BE2C (cell line): Measurements from ENCODE around the gene ASTN2.

Experiments used
- DNase-seq: peaks from one replicate; pipeline ENCODE4 v3.0.0-alpha.2; 2020
- H3K27me3 ChIP-seq: fragments of 250-450 bp; sonication (Bioruptor Pico); 2 replicates; pipeline ENCODE4 v1.5.1; 2020; ENCODE audit warnings: mild to moderate bottlenecking
- H3K36me3 ChIP-seq: fragments of 250-450 bp; sonication (Bioruptor Pico); 2 replicates; pipeline ENCODE4 v1.5.1; 2020; ENCODE audit warnings: mild to moderate bottlenecking
- H3K4me1 ChIP-seq: fragments of 250-450 bp; sonication (Bioruptor Pico); 2 replicates; pipeline ENCODE4 v1.5.1; 2020
- H3K4me3 ChIP-seq: 2 replicates; pipeline ENCODE4 v1.5.1; 2011; ENCODE audit warnings: low read depth, low read length
- H3K9me3 ChIP-seq: fragments of 250-450 bp; sonication (Bioruptor Pico); 2 replicates; pipeline ENCODE4 v1.5.1; 2020
- CTCF ChIP-seq: IDR thresholded peaks from 2 replicates; pipeline ENCODE4 v1.5.1; 2012; ENCODE audit warnings: mild to moderate bottlenecking, low read depth, low read length

Gene ASTN2

GRCh38 chr9:117424291-117424690 lies 9.4 kb upstream of the ASTN2 start:
- Histone ChIP-seq H3K4me3 (no peak overlapping the region), H3K9me3 (no peaks in the 10 kb centered on the region), H3K27me3 (no peaks in the 10 kb centered on the region), H3K4me1 (no peaks in the 10 kb centered on the region), H3K36me3 (no peaks in the 10 kb centered on the region)
- DNase-seq, result no peak
- no peak for TF ChIP-seq CTCF

- H3K27me3 ChIP-seq, result no peaks in the 10 kb centered on the region
- DNase-seq, result no peak
- H3K9me3 ChIP-seq, result no peaks in the 10 kb centered on the region
- H3K36me3 ChIP-seq, result peaks cover under 1% of the 10 kb centered on the region
- H3K4me3 ChIP-seq, result no peak overlapping the region
- TF ChIP-seq CTCF, result no peak
- peaks cover 5% of the 10 kb centered on the region; the same call in 1 of the 2 replicates for H3K4me1 ChIP-seq
These were observed 3.3 kb upstream of the ASTN2 start for GRCh38 chr9:117418111-117418510.

GRCh38 chr9:117416856-117417255 lies 2.0 kb upstream of the ASTN2 start:
- no peak for TF ChIP-seq CTCF
- Histone ChIP-seq H3K36me3 (peaks cover 12% of the 10 kb centered on the region), H3K4me3 (no peak overlapping the region), H3K4me1 (peaks cover 5% of the 10 kb centered on the region; the same call in 1 of the 2 replicates), H3K27me3 (no peaks in the 10 kb centered on the region), H3K9me3 (no peaks in the 10 kb centered on the region)
- no peak for DNase-seq

GRCh38 chr9:117415358-117415914 lies 579 bp upstream of the ASTN2 start:
- peak; percentile 50 for TF ChIP-seq CTCF
- peaks cover 18% of the 10 kb centered on the region for H3K36me3 ChIP-seq
- H3K9me3 ChIP-seq, result no peaks in the 10 kb centered on the region
- no peaks in the 10 kb centered on the region for H3K27me3 ChIP-seq
- H3K4me1 ChIP-seq, result peaks cover 12% of the 10 kb centered on the region
- DNase-seq, result peak; percentile 47
- peak overlapping the region; percentile 44 for H3K4me3 ChIP-seq

- Histone ChIP-seq H3K36me3 (peaks cover 25% of the 10 kb centered on the region), H3K27me3 (no peaks in the 10 kb centered on the region), H3K4me3 (peak overlapping the region; percentile 81), H3K9me3 (no peaks in the 10 kb centered on the region), H3K4me1 (peaks cover 20% of the 10 kb centered on the region)
- no peak for TF ChIP-seq CTCF
- DNase-seq, result peak; percentile 67
These were observed 494 bp downstream of the ASTN2 start for GRCh38 chr9:117414220-117414905.
